ENCODE data around the gene PCDHAC2. TPM values are rescaled to one million over a fixed set of nuclear protein-coding genes. Genes with fewer than 3 reads are reported as not detected.
A peak's percentile ranks its signal among the peaks of the same experiment; 100 is the strongest.

The PCDHAC2 gene
- total and polyA plus RNA-seq, 2 donors (not counting 3 experiments of a cell fraction or from before 2014, with no cell fraction given): 1.00 to 1.2 TPM

GRCh38 chr5:140925806-140926442, 40.4 kb upstream of the PCDHAC2 start, which contains the start of gene PCDHAC1:
Gene PCDHAC1, plus strand, starts transcription at chr5:140926299. Its CDS starts 594 bp downstream, at chr5:140926893.
- intact Hi-C loops (cut with micrococcal nuclease): loop anchor here (1.0 to 5.0 kb wide), 2 partner anchors 44 to 115 kb away; partner anchors contain the start of gene PCDHA13
- CTCF ChIA-PET: interaction anchor here (1.5 to 2.4 kb wide), 3 partner anchors 102 to 114 kb away, joined by 4 to 34 read pairs (median 8); no protein-coding TSS in a partner anchor

More at GRCh38 chr5:140925806-140926442, 40.4 kb upstream of the PCDHAC2 start, which contains the start of gene PCDHAC1:
- Histone ChIP-seq H4K20me1 (replicated peaks; ENCODE audit: control insufficient read depth, extremely low read depth, insufficient read depth, low read length) (no peaks in the 10 kb centered on the region), H3K9ac (replicated peaks; ENCODE audit: extremely low read depth, insufficient read depth, low read length) (no peak within 1 kb of the TSS), H3K27ac (ENCODE audit: insufficient read depth, low read depth, low read length) (no peak within 1 kb of the TSS), H3K4me3 (replicated peaks in 1 of 3; ENCODE audit: insufficient read depth in 1 of 3, low read depth in 1 of 3, low read length in 3 of 3) (peak within 1 kb of the TSS in 2 of 3 experiments; percentile 1 to 23), H3K79me2 (ENCODE audit: control insufficient read depth, insufficient read depth, low read length) (no peaks in the 10 kb centered on the region), H3K4me2 (ENCODE audit: insufficient read depth, low read length) (peak within 1 kb of the TSS; percentile 3), H3K27me3 (ENCODE audit: control insufficient read depth in 2 of 2, insufficient read depth in 2 of 2, low read length in 2 of 2) (peaks cover 23 to 25% of the 10 kb centered on the region in 2 experiments), H3K4me1 (ENCODE audit: control insufficient read depth, extremely low read depth, insufficient read depth, low read length) (peaks cover 2% of the 10 kb centered on the region), H3K36me3 (ENCODE audit: control insufficient read depth in 2 of 2, extremely low read depth in 1 of 2, insufficient read depth in 2 of 2, low read length in 2 of 2) (no peaks in the 10 kb centered on the region), H3K9me3 (replicated peaks; ENCODE audit: control insufficient read depth, insufficient read depth, low read length) (no peaks in the 10 kb centered on the region), H2AFZ (ENCODE audit: low read depth, low read length) (peak within 1 kb of the TSS; percentile 69), H3K9me1 (replicated peaks; ENCODE audit: control insufficient read depth, extremely low read depth, insufficient read depth, low read length) (no peaks in the 10 kb centered on the region)
- FAIRE-seq (no peak), DNase-seq (ENCODE audit: low read depth, low spot score) (no peak)
- dilution Hi-C loops (cut with MboI; ENCODE audit: extremely low pct_ligation_motif_present, low sequenced_read_pairs): no loop called here
- no TSS peak for BruUV-seq (replicated peaks)
- TF ChIP-seq EZH2 (IDR thresholded peaks at IDR 0.05; ENCODE audit: borderline replicate concordance, low read depth, low read length, severe bottlenecking) (peak; percentile 9), CTCF (IDR thresholded peaks at IDR 0.05; ENCODE audit: extremely low read depth in 1 of 2, insufficient read depth in 1 of 2, low read depth in 1 of 2, low read length in 2 of 2) (no peak)
- POLR2A ChIA-PET: no interaction called here
